Caco-2 (cell line): ENCODE results near the gene KIRREL3. TPM values are rescaled to one million over a fixed set of nuclear protein-coding genes. Genes with fewer than 3 reads are reported as not detected.
"Not testable (repeated sequence)": the region's sequence is repeated elsewhere in the genome, so short reads cannot be mapped to it uniquely, and the experiment has no call there.

Source experiments
- BruUV-seq: library from RNA; stranded (reverse); fragments of 400-500 nt; replicated peaks from 2 replicates; lab custom pipeline; 2021; lab: Mats Ljungman, UMichigan
- CTCF ChIA-PET: fragments of 300-600 bp; sonication (Branson Sonifier 250); formaldehyde crosslinking; loops from one replicate; lab custom pipeline; 2022; ENCODE audit warnings: antibody characterized with exemption; lab: Charles Lee
- POLR2A ChIA-PET: fragments of 300-600 bp; sonication (Branson Sonifier 250); formaldehyde crosslinking; loops from one replicate; lab custom pipeline; 2022; ENCODE audit warnings: antibody characterized with exemption; lab: Charles Lee
- DNase-seq, 2 experiments: peaks; one replicate each; pipeline versions ENCODE4 v3.0.0 to v3.0.0-alpha.2; 2020 to 2022
- H3K27me3 ChIP-seq: replicated peaks from 2 replicates; pipeline ENCODE4 v1.6.0; 2011; ENCODE audit warnings: low read length; ENCODE audit not compliant: control insufficient read depth, insufficient read depth
- H3K36me3 ChIP-seq: 2 replicates; pipeline ENCODE4 v1.5.1; 2011; ENCODE audit warnings: low read length; ENCODE audit not compliant: control insufficient read depth, insufficient read depth
- H3K4me1 ChIP-seq: fragments of 250-450 bp; sonication (Bioruptor Pico); 2 replicates; pipeline ENCODE4 v1.5.1; 2020; ENCODE audit warnings: mild to moderate bottlenecking
- H3K4me3 ChIP-seq: 2 replicates; pipeline ENCODE4 v1.5.1; 2011; ENCODE audit warnings: low read depth, mild to moderate bottlenecking, control low read depth, low read length
- H3K9me3 ChIP-seq: fragments of 250-450 bp; sonication (Bioruptor Pico); 2 replicates; pipeline ENCODE4 v1.5.1; 2020; ENCODE audit warnings: mild to moderate bottlenecking, moderate library complexity
- H3K27ac Mint-ChIP-seq: one replicate; pipeline ENCODE4 v1.8.0; 2022; ENCODE audit warnings: mixed read lengths; ENCODE audit not compliant: unreplicated experiment
- H3K27me3 Mint-ChIP-seq: one replicate; pipeline ENCODE4 v1.8.0; 2022; ENCODE audit warnings: mixed read lengths; ENCODE audit not compliant: insufficient read depth, unreplicated experiment
- H3K36me3 Mint-ChIP-seq: one replicate; pipeline ENCODE4 v1.8.0; 2022; ENCODE audit warnings: mild to moderate bottlenecking, mixed read lengths; ENCODE audit not compliant: insufficient read depth, unreplicated experiment
- H3K4me1 Mint-ChIP-seq: one replicate; pipeline ENCODE4 v1.8.0; 2022; ENCODE audit warnings: low read depth, mixed read lengths; ENCODE audit not compliant: unreplicated experiment
- H3K4me3 Mint-ChIP-seq: one replicate; pipeline ENCODE4 v1.8.0; 2022; ENCODE audit warnings: mild to moderate bottlenecking, moderate library complexity, mixed read lengths; ENCODE audit not compliant: unreplicated experiment
- H3K9me3 Mint-ChIP-seq: one replicate; pipeline ENCODE4 v1.8.0; 2022; ENCODE audit warnings: mixed read lengths; ENCODE audit not compliant: unreplicated experiment
- intact Hi-C: fragments of 100-400 bp; cut with micrococcal nuclease; formaldehyde crosslinking; loops from one replicate; pipeline ENCODE4 v1.10.0; 2022; ENCODE audit not compliant: unreplicated experiment
- total RNA-seq: library from RNA; stranded (reverse); gene quantifications from 2 replicates; pipeline ENCODE4 v1.2.3, GENCODE V29; 2022
- TF ChIP-seq, protein P1 (sequence below), 2 experiments: fragments of 200-600 bp in 1 of 2; IDR thresholded peaks; 1 replicate in 1 of 2; 2 replicates in 1 of 2; pipeline versions ENCODE4 v1.5.1 to v1.8.0; 2011 to 2022; ENCODE audit warnings: antibody characterized with exemption in 1 of 2, control low read depth in 1 of 2, inconsistent platforms in 1 of 2, low read depth in 1 of 2, low read length in 1 of 2, mild to moderate bottlenecking in 1 of 2, moderate library complexity in 1 of 2; ENCODE audit not compliant: insufficient read depth in 1 of 2, severe bottlenecking in 1 of 2, unreplicated experiment in 1 of 2

KIRREL3 gene
- total RNA-seq, 1 experiment from 2014 or later: not detected

DNA sequence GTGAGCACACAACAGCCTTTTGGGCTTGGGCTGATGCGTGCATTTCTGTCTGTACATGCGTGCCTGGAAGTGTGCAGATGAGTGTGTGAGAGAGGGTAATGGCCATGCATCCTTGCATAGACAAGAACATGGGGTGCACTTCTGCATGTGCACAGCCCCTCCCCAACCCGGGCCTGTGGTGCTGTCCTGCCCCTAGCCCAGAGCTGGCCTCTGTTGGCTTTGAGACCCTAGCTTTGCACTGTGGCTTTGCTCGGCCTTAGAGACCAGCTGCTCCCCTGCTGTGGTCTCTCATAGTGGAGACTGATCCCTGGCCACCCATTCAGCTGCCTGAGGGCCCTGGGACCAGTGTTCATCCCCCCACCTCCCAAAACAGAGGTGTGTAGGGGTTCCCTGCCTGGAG lies 619.7 kb downstream of the KIRREL3 start:
- Mint-ChIP-seq H3K36me3 (no peaks in the 10 kb centered on the region), H3K9me3 (no peaks in the 10 kb centered on the region), H3K27ac (no peak overlapping the region), H3K4me1 (no peaks in the 10 kb centered on the region), H3K4me3 (no peak overlapping the region), H3K27me3 (no peaks in the 10 kb centered on the region)
- POLR2A ChIA-PET: no interaction called here
- Histone ChIP-seq H3K4me3 (no peak overlapping the region), H3K36me3 (no peaks in the 10 kb centered on the region), H3K9me3 (no peaks in the 10 kb centered on the region), H3K27me3 (no peaks in the 10 kb centered on the region), H3K4me1 (peaks cover 12% of the 10 kb centered on the region; the same call in 1 of the 2 replicates)
- no TSS peak for BruUV-seq
- CTCF ChIA-PET: no interaction called here
- DNase-seq: no peak
- TF ChIP-seq, protein P1, sequence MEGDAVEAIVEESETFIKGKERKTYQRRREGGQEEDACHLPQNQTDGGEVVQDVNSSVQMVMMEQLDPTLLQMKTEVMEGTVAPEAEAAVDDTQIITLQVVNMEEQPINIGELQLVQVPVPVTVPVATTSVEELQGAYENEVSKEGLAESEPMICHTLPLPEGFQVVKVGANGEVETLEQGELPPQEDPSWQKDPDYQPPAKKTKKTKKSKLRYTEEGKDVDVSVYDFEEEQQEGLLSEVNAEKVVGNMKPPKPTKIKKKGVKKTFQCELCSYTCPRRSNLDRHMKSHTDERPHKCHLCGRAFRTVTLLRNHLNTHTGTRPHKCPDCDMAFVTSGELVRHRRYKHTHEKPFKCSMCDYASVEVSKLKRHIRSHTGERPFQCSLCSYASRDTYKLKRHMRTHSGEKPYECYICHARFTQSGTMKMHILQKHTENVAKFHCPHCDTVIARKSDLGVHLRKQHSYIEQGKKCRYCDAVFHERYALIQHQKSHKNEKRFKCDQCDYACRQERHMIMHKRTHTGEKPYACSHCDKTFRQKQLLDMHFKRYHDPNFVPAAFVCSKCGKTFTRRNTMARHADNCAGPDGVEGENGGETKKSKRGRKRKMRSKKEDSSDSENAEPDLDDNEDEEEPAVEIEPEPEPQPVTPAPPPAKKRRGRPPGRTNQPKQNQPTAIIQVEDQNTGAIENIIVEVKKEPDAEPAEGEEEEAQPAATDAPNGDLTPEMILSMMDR (IDR thresholded peaks at IDR 0.05; ENCODE audit: insufficient read depth in 1 of 2, low read depth in 1 of 2, low read length in 1 of 2, severe bottlenecking in 1 of 2, unreplicated experiment in 1 of 2): no peak
- intact Hi-C loops: no loop called here

DNA sequence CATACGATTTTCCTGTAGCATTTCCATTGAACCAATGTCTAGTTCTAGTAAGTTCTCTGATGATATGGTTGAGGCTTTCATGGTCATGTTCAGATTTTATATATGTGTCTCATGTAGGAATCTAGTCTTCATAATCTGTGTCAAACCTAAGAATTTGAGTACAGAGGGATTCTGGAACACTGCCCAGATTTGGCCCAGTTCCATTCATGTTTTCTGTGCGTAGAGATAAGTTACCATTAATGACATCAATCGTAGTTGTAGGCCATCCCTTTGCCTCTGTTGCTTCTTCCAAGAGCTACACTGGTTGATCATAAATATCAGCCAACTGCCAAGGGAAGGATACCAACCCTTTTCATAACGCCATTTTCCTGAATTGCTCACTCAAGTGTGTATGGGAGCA lies 621.8 kb downstream of the KIRREL3 start:
- Histone ChIP-seq H3K27me3 (no peaks in the 10 kb centered on the region), H3K4me1 (peaks cover 12% of the 10 kb centered on the region; the same call in 1 of the 2 replicates), H3K4me3 (no peak overlapping the region), H3K36me3 (no peaks in the 10 kb centered on the region), H3K9me3 (no peaks in the 10 kb centered on the region)
- POLR2A ChIA-PET: no interaction called here
- H3K9me3 Mint-ChIP-seq: no peaks in the 10 kb centered on the region
- H3K4me1 Mint-ChIP-seq: no peaks in the 10 kb centered on the region
- no peak for DNase-seq
- CTCF ChIA-PET: no interaction called here
- H3K4me3 Mint-ChIP-seq: no peak overlapping the region
- intact Hi-C loops: no loop called here
- no peaks in the 10 kb centered on the region for H3K36me3 Mint-ChIP-seq
- TF ChIP-seq, protein P1 (IDR thresholded peaks at IDR 0.05; ENCODE audit: insufficient read depth in 1 of 2, low read depth in 1 of 2, low read length in 1 of 2, severe bottlenecking in 1 of 2, unreplicated experiment in 1 of 2): no peak
- no peak overlapping the region for H3K27ac Mint-ChIP-seq
- H3K27me3 Mint-ChIP-seq: no peaks in the 10 kb centered on the region
- no TSS peak for BruUV-seq

DNA sequence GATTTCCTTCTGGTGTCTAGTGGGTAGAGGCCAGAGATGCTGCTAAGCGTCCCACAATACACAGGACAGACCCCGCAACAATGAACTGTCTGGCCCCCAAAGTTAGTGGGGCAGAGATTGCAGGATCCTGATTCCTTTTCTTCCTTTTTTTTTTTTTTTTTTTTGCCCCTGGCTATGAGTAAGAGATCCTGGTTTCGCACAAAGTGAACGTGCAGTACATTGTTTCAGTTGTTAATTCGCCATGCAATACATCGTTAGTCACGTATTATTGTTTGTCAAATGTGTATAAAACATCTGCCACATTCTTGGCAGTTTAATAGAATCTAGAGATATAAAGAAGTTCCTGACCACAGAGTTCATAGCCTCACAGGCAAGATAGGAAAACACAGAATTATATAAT lies 624.8 kb downstream of the KIRREL3 start:
- no peaks in the 10 kb centered on the region for H3K27me3 ChIP-seq
- Mint-ChIP-seq H3K9me3 (no peaks in the 10 kb centered on the region), H3K36me3 (no peaks in the 10 kb centered on the region), H3K27me3 (no peaks in the 10 kb centered on the region), H3K4me1 (peaks cover 7% of the 10 kb centered on the region), H3K27ac (no peak overlapping the region), H3K4me3 (no peak overlapping the region)
- no peaks in the 10 kb centered on the region for H3K9me3 ChIP-seq
- H3K4me1 ChIP-seq: no peaks in the 10 kb centered on the region
- ChIA-PET CTCF (no interaction called here), POLR2A (no interaction called here)
- no peaks in the 10 kb centered on the region for H3K36me3 ChIP-seq
- TF ChIP-seq, protein P1 (IDR thresholded peaks at IDR 0.05; ENCODE audit: insufficient read depth in 1 of 2, low read depth in 1 of 2, low read length in 1 of 2, severe bottlenecking in 1 of 2, unreplicated experiment in 1 of 2): no peak
- no TSS peak for BruUV-seq
- no peak overlapping the region for H3K4me3 ChIP-seq
- no peak for DNase-seq
- intact Hi-C loops: no loop called here

DNA sequence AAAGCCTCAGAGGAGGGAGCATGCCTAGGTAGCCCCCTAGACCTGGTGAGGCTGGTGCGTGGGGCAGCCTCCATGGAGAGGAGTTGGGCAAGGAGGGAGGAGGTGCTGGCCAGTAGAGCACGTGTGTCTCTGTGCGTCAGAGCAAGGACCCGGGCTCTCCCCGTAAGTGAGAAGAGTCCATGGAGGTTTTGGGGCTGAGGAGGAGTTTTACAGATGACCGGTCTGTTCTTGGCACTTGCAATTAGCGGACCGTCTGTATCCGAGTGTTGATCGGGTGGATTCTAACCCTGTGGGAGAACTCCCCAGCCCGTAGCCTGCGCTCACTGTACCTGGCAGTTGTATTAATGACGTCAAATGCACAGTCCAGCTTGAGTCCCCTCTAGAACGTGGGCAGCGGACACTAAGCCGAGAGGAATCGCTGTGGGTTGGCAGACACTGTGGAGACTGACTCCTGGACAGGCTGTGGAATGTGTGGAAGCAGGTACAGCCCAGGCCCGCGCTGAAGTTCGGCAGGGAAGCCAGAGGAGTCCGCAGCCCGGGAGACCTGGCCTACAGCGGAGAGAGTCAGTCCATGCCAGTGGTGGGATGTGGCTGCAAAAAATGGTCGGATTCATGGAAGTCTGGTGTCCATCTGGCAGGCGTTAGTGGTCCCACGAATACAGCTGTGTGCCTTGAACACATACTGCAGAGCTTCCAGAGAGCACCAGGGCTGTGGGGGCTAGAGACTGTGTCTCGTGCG lies 625.8 kb downstream of the KIRREL3 start:
- BruUV-seq, H3K27ac Mint-ChIP-seq, H3K4me1 Mint-ChIP-seq, DNase-seq, H3K4me3 ChIP-seq, H3K9me3 Mint-ChIP-seq, H3K27me3 ChIP-seq, H3K9me3 ChIP-seq, H3K4me3 Mint-ChIP-seq, H3K27me3 Mint-ChIP-seq, POLR2A ChIA-PET, H3K36me3 Mint-ChIP-seq, H3K4me1 ChIP-seq, H3K36me3 ChIP-seq, intact Hi-C loops: not testable (repeated sequence)
- CTCF ChIA-PET: interaction anchor here (0.6 kb wide), 2 partner anchors 16 to 91 kb away, joined by 3 to 4 read pairs; no protein-coding TSS in a partner anchor
